IMR-90 (cell line): ENCODE measurements around the gene GRIFIN. TPM values are rescaled to one million over a fixed set of nuclear protein-coding genes. Genes with fewer than 3 reads are reported as not detected.

Experiments
- ATAC-seq: fragments of 200-7000 bp; cut with Tn5 transposase; 2 replicates; pipeline ENCODE4 v1.9.1; 2020; ENCODE audit warnings: low read depth, mild to moderate bottlenecking, moderate library complexity
- BruUV-seq: library from RNA; stranded (reverse); fragments of 400-500 nt; replicated peaks from 2 replicates; lab custom pipeline; 2021; lab: Mats Ljungman, UMichigan
- CTCF ChIA-PET: fragments of 300-600 bp; formaldehyde crosslinking; extraction: SDS; loops from one replicate; lab custom pipeline; 2021; ENCODE audit warnings: antibody characterized with exemption; lab: Yijun Ruan, JAX
- POLR2A ChIA-PET: fragments of 300-600 bp; sonication (Branson Sonifier 250); formaldehyde crosslinking; loops from one replicate; lab custom pipeline; 2022; ENCODE audit warnings: antibody characterized with exemption; ENCODE audit not compliant: unreplicated experiment; lab: Charles Lee
- DNase-seq: peaks from one replicate; pipeline ENCODE4 v3.0.0; 2013
- H2AFZ ChIP-seq: replicated peaks from 2 replicates; pipeline ENCODE3; 2013; ENCODE audit warnings: low read length, mild to moderate bottlenecking; ENCODE audit not compliant: poor library complexity
- H2AK5ac ChIP-seq: 2 replicates; pipeline ENCODE4 v1.6.1; 2013; ENCODE audit warnings: low read depth, low read length, inconsistent platforms
- H2AK9ac ChIP-seq: replicated peaks from 2 replicates; pipeline ENCODE3; 2013; ENCODE audit warnings: mild to moderate bottlenecking, low read depth, low read length, moderate library complexity; ENCODE audit not compliant: poor library complexity
- H2BK120ac ChIP-seq: 2 replicates; pipeline ENCODE4 v1.6.1; 2013; ENCODE audit warnings: low read depth, low read length, inconsistent platforms
- H2BK15ac ChIP-seq: 3 replicates; pipeline ENCODE4 v1.6.1; 2013; ENCODE audit warnings: low read depth, low read length, inconsistent platforms
- H2BK20ac ChIP-seq: 2 replicates; pipeline ENCODE4 v1.6.1; 2013; ENCODE audit warnings: low read depth, mild to moderate bottlenecking, inconsistent platforms, low read length, moderate library complexity
- H2BK5ac ChIP-seq: 2 replicates; pipeline ENCODE4 v1.6.1; 2013; ENCODE audit warnings: mild to moderate bottlenecking, low read depth, low read length, inconsistent platforms; ENCODE audit not compliant: poor library complexity, severe bottlenecking
- H3K14ac ChIP-seq: replicated peaks from 2 replicates; pipeline ENCODE4 v1.6.1; 2013; ENCODE audit warnings: low read depth, low read length, inconsistent platforms
- H3K18ac ChIP-seq: 2 replicates; pipeline ENCODE4 v1.6.1; 2013; ENCODE audit warnings: low read depth, low read length, control low read depth
- H3K23ac ChIP-seq: 2 replicates; pipeline ENCODE4 v1.6.1; 2013; ENCODE audit warnings: low read depth, low read length, inconsistent platforms
- H3K27ac ChIP-seq: 2 replicates; pipeline ENCODE4 v1.5.1; 2013; ENCODE audit warnings: mild to moderate bottlenecking, control low read depth, low read length; ENCODE audit not compliant: insufficient read depth
- H3K27me3 ChIP-seq: 2 replicates; pipeline ENCODE4 v1.6.1; 2013; ENCODE audit warnings: low read length; ENCODE audit not compliant: control insufficient read depth, insufficient read depth
- H3K36me3 ChIP-seq: 2 replicates; pipeline ENCODE4 v1.6.1; 2013; ENCODE audit warnings: low read length, mixed read lengths; ENCODE audit not compliant: control insufficient read depth, insufficient read depth
- H3K4ac ChIP-seq: 2 replicates; pipeline ENCODE4 v1.6.1; 2013; ENCODE audit warnings: low read depth, low read length, inconsistent platforms
- H3K4me1 ChIP-seq: 2 replicates; pipeline ENCODE4 v1.6.1; 2013; ENCODE audit warnings: low read length, mixed read lengths; ENCODE audit not compliant: control insufficient read depth, insufficient read depth
- H3K4me2 ChIP-seq: 2 replicates; pipeline ENCODE4 v1.6.1; 2013; ENCODE audit warnings: low read depth, mild to moderate bottlenecking, control low read depth, low read length, moderate library complexity
- H3K4me3 ChIP-seq: 2 replicates; pipeline ENCODE4 v1.5.1; 2013; ENCODE audit warnings: low read depth, mild to moderate bottlenecking, control low read depth, low read length, moderate library complexity; ENCODE audit not compliant: insufficient read depth
- H3K56ac ChIP-seq: 2 replicates; pipeline ENCODE4 v1.6.1; 2013; ENCODE audit warnings: low read length, inconsistent platforms; ENCODE audit not compliant: insufficient read depth; ENCODE audit errors: extremely low read depth
- H3K79me1 ChIP-seq, 2 experiments: 2 replicates each; pipeline ENCODE4 v1.6.1; 2013; ENCODE audit warnings: low read length in 2 of 2, inconsistent platforms in 1 of 2, low read depth in 1 of 2
- H3K9ac ChIP-seq: 2 replicates; pipeline ENCODE4 v1.6.1; 2013; ENCODE audit warnings: low read depth, low read length, control low read depth
- H3K9me1 ChIP-seq: 2 replicates; pipeline ENCODE4 v1.6.1; 2013; ENCODE audit warnings: low read length, inconsistent platforms; ENCODE audit not compliant: insufficient read depth
- H3K9me3 ChIP-seq: 2 replicates; pipeline ENCODE4 v1.6.1; 2013; ENCODE audit warnings: low read length; ENCODE audit not compliant: control insufficient read depth, insufficient read depth
- H4K20me1 ChIP-seq: 2 replicates; pipeline ENCODE4 v1.6.1; 2013; ENCODE audit warnings: low read length, inconsistent platforms; ENCODE audit not compliant: insufficient read depth
- H4K5ac ChIP-seq: 2 replicates; pipeline ENCODE4 v1.6.1; 2013; ENCODE audit warnings: mild to moderate bottlenecking, low read depth, low read length, control low read depth
- H4K8ac ChIP-seq, 2 experiments: 2 replicates each; pipeline ENCODE4 v1.6.1; 2013; ENCODE audit warnings: low read depth in 2 of 2, low read length in 2 of 2, control low read depth in 1 of 2, inconsistent platforms in 1 of 2
- H4K91ac ChIP-seq: 2 replicates; pipeline ENCODE4 v1.6.1; 2013; ENCODE audit warnings: low read depth, low read length, inconsistent platforms; ENCODE audit not compliant: insufficient read depth
- FOS ChIP-seq: fragments of 150-350 bp; IDR thresholded peaks from 2 replicates; pipeline ENCODE4 v1.6.1; 2016; ENCODE audit warnings: low read depth, low read length
- NFE2L2 ChIP-seq: fragments of 150-350 bp; IDR thresholded peaks from 2 replicates; pipeline ENCODE4 v1.6.1; 2016; ENCODE audit warnings: low read depth, mild to moderate bottlenecking, low read length
- SMC3 ChIP-seq: fragments of 150-350 bp; IDR thresholded peaks from 2 replicates; pipeline ENCODE4 v1.6.1; 2016; ENCODE audit warnings: low read depth, mild to moderate bottlenecking, antibody characterized with exemption, low read length, moderate library complexity
- WGBS, 2 experiments: methylation state at CpG; one replicate each; pipeline versions ENCODE4 v1.1.5 to v1.1.7; 2013; ENCODE audit warnings: missing lambda C conversion rate in 2 of 2; ENCODE audit not compliant: insufficient read length in 1 of 2; ENCODE audit errors: extremely low coverage in 2 of 2; 5-methylcytosine and 5-hydroxymethylcytosine counted together
- dilution Hi-C: fragments of 300-500 bp; cut with HindIII; formaldehyde crosslinking; loops from one replicate; pipeline ENCODE4 v1.14.3; 2018; ENCODE audit warnings: low sequenced_read_pairs; ENCODE audit not compliant: unreplicated experiment
- in situ Hi-C: fragments of 300-500 bp; cut with MboI; formaldehyde crosslinking; loops from 3 replicates; pipeline ENCODE4 v1.14.3; 2019; ENCODE audit warnings: low sequenced_read_pairs, inconsistent platforms, mixed read lengths
- intact Hi-C: fragments of 100-400 bp; cut with micrococcal nuclease; formaldehyde crosslinking; loops from 2 replicates; pipeline ENCODE4 v1.10.0; 2022
- polyA plus RNA-seq, 3 experiments: library from polyadenylated mRNA; depleted of rRNA; stranded (reverse); fragments of >200 nt; gene quantifications; 2 replicates each; pipeline ENCODE4 v1.2.3, GENCODE V29; 2012; ENCODE audit warnings: low replicate concordance in 1 of 3
- total RNA-seq: library from RNA; depleted of rRNA; stranded (reverse); fragments of >200 nt; gene quantifications from 2 replicates; pipeline ENCODE4 v1.2.3, GENCODE V29; 2012

The GRIFIN gene
- total and polyA plus RNA-seq, 2 of the 4 experiments (the other 2 are of a cell fraction), result not detected

DNA sequence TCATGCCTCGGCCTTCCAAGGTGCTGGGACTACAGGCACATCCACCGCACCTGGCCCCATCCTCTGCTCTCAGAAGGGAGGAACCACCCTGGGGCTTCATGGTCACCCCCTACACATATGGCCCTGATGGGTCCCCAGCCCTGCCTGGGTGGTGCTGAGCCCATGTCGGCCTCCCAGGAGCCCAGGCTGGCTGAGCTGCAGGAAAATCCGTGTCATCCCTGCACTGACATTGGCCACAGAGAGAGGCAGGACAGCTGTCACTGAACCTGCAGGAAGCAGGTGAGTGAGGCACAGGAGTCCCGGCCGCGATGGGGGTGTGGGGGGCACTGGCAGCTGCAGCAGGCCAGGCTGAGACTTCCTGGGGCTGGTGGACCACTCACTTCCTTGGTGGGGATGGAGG is 8.0 kb downstream of the GRIFIN start:
- H3K56ac ChIP-seq, result no peak overlapping the region
- H3K23ac ChIP-seq, result no peak overlapping the region
- DNase-seq (no peak), ATAC-seq (no peak)
- peaks cover 3% of the 10 kb centered on the region for H3K9me3 ChIP-seq
- H3K36me3 ChIP-seq, result no peaks in the 10 kb centered on the region
- no peak overlapping the region for H3K14ac ChIP-seq
- H3K4me2 ChIP-seq, result no peak overlapping the region
- H3K18ac ChIP-seq, result no peak overlapping the region
- H4K8ac ChIP-seq, result no peak overlapping the region
- H2AK9ac ChIP-seq, result peak overlapping the region; percentile 58
- dilution Hi-C loops (no loop called here), in situ Hi-C loops (no loop called here), intact Hi-C loops (loop anchor here (2.0 to 5.0 kb wide), 2 partner anchors 17 to 221 kb away; no protein-coding TSS in a partner anchor)
- no peak overlapping the region for H2AFZ ChIP-seq
- POLR2A ChIA-PET, result no interaction called here
- no peak overlapping the region for H3K4ac ChIP-seq
- no peaks in the 10 kb centered on the region for H4K20me1 ChIP-seq
- no TSS peak for BruUV-seq
- H4K5ac ChIP-seq, result no peak overlapping the region
- 62% methylated on average over 3 of the region's 7 CpGs; no CpG with 5 or more reads in 1 of the 2 experiments for WGBS, 2 experiments
- no peak overlapping the region for H3K9ac ChIP-seq
- no peak overlapping the region for H2BK15ac ChIP-seq
- H2BK20ac ChIP-seq, result no peak overlapping the region
- H2AK5ac ChIP-seq, result no peak overlapping the region
- H3K27ac ChIP-seq, result no peak overlapping the region
- H3K79me1 ChIP-seq, result no peaks in the 10 kb centered on the region
- H2BK5ac ChIP-seq, result no peak overlapping the region
- CTCF ChIA-PET, result interaction anchor here (0.5 to 2.6 kb wide), 12 partner anchors 8 to 185 kb away, joined by 3 to 20 read pairs (median 4); no protein-coding TSS in a partner anchor
- peaks cover 3% of the 10 kb centered on the region; the same call in 1 of the 2 replicates for H3K27me3 ChIP-seq
- no peak overlapping the region for H4K91ac ChIP-seq
- no peaks in the 10 kb centered on the region for H3K9me1 ChIP-seq
- H2BK120ac ChIP-seq, result no peak overlapping the region
- no peak for TF ChIP-seq SMC3
- TF ChIP-seq NFE2L2, result no peak
- TF ChIP-seq FOS, result no peak
- H3K4me1 ChIP-seq, result peaks cover 6% of the 10 kb centered on the region; the same call in 1 of the 2 replicates
- H3K4me3 ChIP-seq, result no peak overlapping the region
